Activated CD8-positive, alpha-beta T cell treated with anti-CD3 and anti-CD28 coated beads for 36 hours (primary cell): Measurements from ENCODE around the gene YARS1. TPM values are rescaled to one million over a fixed set of nuclear protein-coding genes. Genes with fewer than 3 reads are reported as not detected.

Experiments
- ATAC-seq: fragments of 200-7000 bp; cut with Tn5 transposase; one replicate; pipeline ENCODE4 v1.10.0; 2021; ENCODE audit warnings: mild to moderate bottlenecking, moderate library complexity
- CTCF ChIA-PET: fragments of 350-600 bp; sonication (Branson Sonifier 250); formaldehyde crosslinking; loops from one replicate; lab custom pipeline; 2021; ENCODE audit warnings: antibody characterized with exemption; lab: Charles Lee
- POLR2A ChIA-PET: fragments of 350-600 bp; sonication (Branson Sonifier 250); formaldehyde crosslinking; loops from one replicate; lab custom pipeline; 2021; ENCODE audit warnings: antibody characterized with exemption; lab: Charles Lee
- DNase-seq: peaks from one replicate; pipeline ENCODE4 v3.0.0-alpha.2; 2020
- H3K27ac Mint-ChIP-seq: one replicate; pipeline ENCODE4 v1.8.0; 2021; ENCODE audit warnings: mild to moderate bottlenecking, mixed read lengths
- H3K27me3 Mint-ChIP-seq: one replicate; pipeline ENCODE4 v1.8.0; 2021; ENCODE audit warnings: mixed read lengths
- H3K36me3 Mint-ChIP-seq: one replicate; pipeline ENCODE4 v1.8.0; 2021; ENCODE audit warnings: low read depth, mixed read lengths
- H3K4me1 Mint-ChIP-seq: one replicate; pipeline ENCODE4 v1.8.0; 2021; ENCODE audit warnings: low read depth, mixed read lengths
- H3K4me3 Mint-ChIP-seq: one replicate; pipeline ENCODE4 v1.8.0; 2021; ENCODE audit warnings: mild to moderate bottlenecking, moderate library complexity, mixed read lengths
- H3K9me3 Mint-ChIP-seq: one replicate; pipeline ENCODE4 v1.8.0; 2021; ENCODE audit warnings: mixed read lengths
- CTCF ChIP-seq: fragments of 200-600 bp; IDR thresholded peaks from one replicate; pipeline ENCODE4 v1.8.0; 2022; ENCODE audit warnings: antibody characterized with exemption, mild to moderate bottlenecking
- intact Hi-C: fragments of 100-400 bp; cut with micrococcal nuclease; formaldehyde crosslinking; loops from one replicate; pipeline ENCODE4 v1.10.0; 2022
- total RNA-seq, 2 experiments: library from RNA; stranded (reverse); gene quantifications; one replicate each; pipeline ENCODE4 v1.2.3, GENCODE V29; 2021

The YARS1 gene
- total RNA-seq, 2 experiments from 2014 or later: 231 to 238 TPM

GRCh38 chr1:32767156-32767555 is 50.0 kb downstream of the YARS1 start:
- Mint-ChIP-seq H3K27ac (no peak overlapping the region), H3K9me3 (no peaks in the 10 kb centered on the region), H3K27me3 (no peaks in the 10 kb centered on the region), H3K4me1 (peaks cover under 1% of the 10 kb centered on the region), H3K36me3 (no peaks in the 10 kb centered on the region), H3K4me3 (no peak overlapping the region)
- no peak for DNase-seq
- ChIA-PET CTCF (no interaction called here), POLR2A (no interaction called here)
- no peak for TF ChIP-seq CTCF
- ATAC-seq: no peak
- intact Hi-C loops: no loop called here

GRCh38 chr1:32766328-32766972 is 50.7 kb downstream of the YARS1 start:
- DNase-seq (no peak), ATAC-seq (no peak)
- Mint-ChIP-seq H3K36me3 (no peaks in the 10 kb centered on the region), H3K9me3 (no peaks in the 10 kb centered on the region), H3K4me3 (no peak overlapping the region), H3K27ac (no peak overlapping the region), H3K4me1 (peaks cover 7% of the 10 kb centered on the region), H3K27me3 (no peaks in the 10 kb centered on the region)
- intact Hi-C loops: no loop called here
- CTCF ChIA-PET: no interaction called here
- no peak for TF ChIP-seq CTCF
- POLR2A ChIA-PET: no interaction called here

GRCh38 chr1:32765570-32766327 is 51.4 kb downstream of the YARS1 start:
- Mint-ChIP-seq H3K36me3 (no peaks in the 10 kb centered on the region), H3K27me3 (no peaks in the 10 kb centered on the region), H3K4me1 (peaks cover 11% of the 10 kb centered on the region), H3K4me3 (no peak overlapping the region), H3K27ac (no peak overlapping the region), H3K9me3 (no peaks in the 10 kb centered on the region)
- no peak for DNase-seq
- ATAC-seq: no peak
- POLR2A ChIA-PET: no interaction called here
- CTCF ChIA-PET: no interaction called here
- intact Hi-C loops: no loop called here
- no peak for TF ChIP-seq CTCF

GRCh38 chr1:32764826-32765569 is 52.2 kb downstream of the YARS1 start:
- DNase-seq: no peak
- CTCF ChIA-PET: interaction anchor here (3.7 to 5.1 kb wide), 2 partner anchors 9 to 53 kb away, joined by 21 to 36 read pairs; no protein-coding TSS in a partner anchor
- POLR2A ChIA-PET: interaction anchor here (0.8 to 1.6 kb wide), 2 partner anchors 8 to 9 kb away, joined by 3 to 5 read pairs; no protein-coding TSS in a partner anchor
- Mint-ChIP-seq H3K27ac (no peak overlapping the region), H3K27me3 (no peaks in the 10 kb centered on the region), H3K4me1 (peaks cover 15% of the 10 kb centered on the region), H3K4me3 (no peak overlapping the region), H3K9me3 (no peaks in the 10 kb centered on the region), H3K36me3 (no peaks in the 10 kb centered on the region)
- no peak for TF ChIP-seq CTCF
- ATAC-seq: no peak
- intact Hi-C loops: no loop called here
